ENCODE measurements around the gene SVIL.
A peak's percentile ranks its signal among the peaks of the same experiment; 100 is the strongest.
"Not testable (repeated sequence)": the region's sequence is repeated elsewhere in the genome, so short reads cannot be mapped to it uniquely, and the experiment has no call there.

SVIL gene

GRCh38 chr10:29515879-29516278 lies 118.9 kb downstream of the SVIL start:
- DNase-seq (ENCODE audit: low spot score) = not testable (repeated sequence)

- not testable (repeated sequence) for DNase-seq (ENCODE audit: low spot score)
Observed at GRCh38 chr10:29515104-29515503, 119.7 kb downstream of the SVIL start.

- DNase-seq (ENCODE audit: low spot score) = no peak
Observed at GRCh38 chr10:29514306-29514705, 120.5 kb downstream of the SVIL start.

- no peak for DNase-seq (ENCODE audit: low spot score)
Observed at GRCh38 chr10:29512425-29512974, 122.3 kb downstream of the SVIL start.

- not testable (repeated sequence) for DNase-seq (ENCODE audit: low spot score)
Observed at GRCh38 chr10:29511806-29512205, 123.0 kb downstream of the SVIL start.

- DNase-seq (ENCODE audit: low spot score) = not testable (repeated sequence)
Observed at GRCh38 chr10:29510483-29511157, 124.2 kb downstream of the SVIL start.

GRCh38 chr10:29508554-29509244 lies 126.1 kb downstream of the SVIL start:
- DNase-seq (ENCODE audit: low spot score) = no peak

- not testable (repeated sequence) for DNase-seq (ENCODE audit: low spot score)
Observed at GRCh38 chr10:29507750-29508149, 127.0 kb downstream of the SVIL start.

- DNase-seq (ENCODE audit: low spot score) = not testable (repeated sequence)
Observed at GRCh38 chr10:29506324-29506921, 128.3 kb downstream of the SVIL start.

GRCh38 chr10:29502351-29502750 lies 132.4 kb downstream of the SVIL start:
- DNase-seq (ENCODE audit: low spot score) = no peak

- DNase-seq (ENCODE audit: low spot score) = no peak
Observed at GRCh38 chr10:29501692-29502091, 133.1 kb downstream of the SVIL start.

GRCh38 chr10:29499993-29500537 lies 134.7 kb downstream of the SVIL start:
- no peak for DNase-seq (ENCODE audit: low spot score)

- peak; percentile 47 for DNase-seq (ENCODE audit: low spot score)
Observed at GRCh38 chr10:29496341-29497162, 138.2 kb downstream of the SVIL start.

- no peak for DNase-seq (ENCODE audit: low spot score)
Observed at GRCh38 chr10:29495366-29495765, 139.4 kb downstream of the SVIL start.

GRCh38 chr10:29493697-29494096 lies 141.1 kb downstream of the SVIL start:
- DNase-seq (ENCODE audit: low spot score) = no peak

GRCh38 chr10:29492774-29493173 lies 142.0 kb downstream of the SVIL start:
- no peak for DNase-seq (ENCODE audit: low spot score)

GRCh38 chr10:29491918-29492317 lies 142.9 kb downstream of the SVIL start:
- no peak for DNase-seq (ENCODE audit: low spot score)

- not testable (repeated sequence) for DNase-seq (ENCODE audit: low spot score)
Observed at GRCh38 chr10:29490781-29491280, 143.9 kb downstream of the SVIL start.

- not testable (repeated sequence) for DNase-seq (ENCODE audit: low spot score)
Observed at GRCh38 chr10:29488471-29488870, 146.3 kb downstream of the SVIL start.

- DNase-seq (ENCODE audit: low spot score) = not testable (repeated sequence)
Observed at GRCh38 chr10:29487884-29488266, 146.9 kb downstream of the SVIL start.

Data from pons (tissue), 1 donor.